Measurements from ENCODE around the gene TNNI3. TPM values are rescaled to one million over a fixed set of nuclear protein-coding genes. Genes with fewer than 3 reads are reported as not detected.
A peak's percentile ranks its signal among the peaks of the same experiment; 100 is the strongest.

The TNNI3 gene
- total and polyA plus RNA-seq, 9 of the 15 experiments (the other 6 are each of a cell fraction or from before 2014, with no cell fraction given), result 4.7 to 158 (median 42.0) TPM

DNA sequence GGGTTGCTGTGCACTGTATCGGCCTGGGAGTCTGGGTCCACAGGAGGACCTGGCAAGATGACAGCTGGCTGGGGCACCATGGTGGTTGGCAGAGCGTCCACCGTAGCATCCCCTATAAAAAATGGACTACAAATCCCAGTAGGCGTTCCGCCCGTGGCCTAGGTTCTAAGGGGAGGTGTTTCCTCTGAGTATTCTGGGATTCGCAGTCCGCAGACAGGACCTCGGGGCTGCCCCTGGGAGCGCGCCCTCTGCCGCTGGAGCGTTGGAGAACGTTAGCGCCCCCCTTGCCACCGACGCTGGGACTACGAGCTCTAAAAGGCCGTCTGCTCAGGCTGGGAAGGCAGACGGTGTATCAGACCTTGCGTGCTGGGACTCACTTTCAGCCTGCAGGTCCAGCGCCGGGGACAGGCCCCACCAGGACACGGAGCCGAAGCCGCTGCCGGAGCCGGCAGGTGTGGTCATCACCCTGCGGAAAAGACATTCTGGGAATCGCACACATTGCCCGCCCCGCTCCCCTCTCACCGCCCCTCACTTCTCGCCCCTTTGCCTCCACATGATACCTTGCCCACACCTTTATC, 8.5 kb upstream of the TNNI3 start (continued):
- TF ChIP-seq, protein P1, sequence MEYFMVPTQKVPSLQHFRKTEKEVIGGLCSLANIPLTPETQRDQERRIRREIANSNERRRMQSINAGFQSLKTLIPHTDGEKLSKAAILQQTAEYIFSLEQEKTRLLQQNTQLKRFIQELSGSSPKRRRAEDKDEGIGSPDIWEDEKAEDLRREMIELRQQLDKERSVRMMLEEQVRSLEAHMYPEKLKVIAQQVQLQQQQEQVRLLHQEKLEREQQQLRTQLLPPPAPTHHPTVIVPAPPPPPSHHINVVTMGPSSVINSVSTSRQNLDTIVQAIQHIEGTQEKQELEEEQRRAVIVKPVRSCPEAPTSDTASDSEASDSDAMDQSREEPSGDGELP (CRISPR knock-in tag; IDR thresholded peaks at IDR 0.05; ENCODE audit: borderline replicate concordance), result no peak
- no peak for TF ChIP-seq FOSL1 (tag; conservative IDR thresholded peaks at IDR 0.05)
- no peak for TF ChIP-seq STAG1 (CRISPR knock-in tag; IDR thresholded peaks at IDR 0.05; ENCODE audit: borderline replicate concordance)
- no peak for TF ChIP-seq POLR2A (conservative IDR thresholded peaks at IDR 0.05)
- TF ChIP-seq RBM25 (IDR thresholded peaks at IDR 0.05; ENCODE audit: low read depth, low read length, severe bottlenecking), result no peak
- TF ChIP-seq HNRNPLL (IDR thresholded peaks at IDR 0.05; ENCODE audit: low read depth, low read length, poor library complexity, severe bottlenecking), result no peak
- TF ChIP-seq, protein P2, sequence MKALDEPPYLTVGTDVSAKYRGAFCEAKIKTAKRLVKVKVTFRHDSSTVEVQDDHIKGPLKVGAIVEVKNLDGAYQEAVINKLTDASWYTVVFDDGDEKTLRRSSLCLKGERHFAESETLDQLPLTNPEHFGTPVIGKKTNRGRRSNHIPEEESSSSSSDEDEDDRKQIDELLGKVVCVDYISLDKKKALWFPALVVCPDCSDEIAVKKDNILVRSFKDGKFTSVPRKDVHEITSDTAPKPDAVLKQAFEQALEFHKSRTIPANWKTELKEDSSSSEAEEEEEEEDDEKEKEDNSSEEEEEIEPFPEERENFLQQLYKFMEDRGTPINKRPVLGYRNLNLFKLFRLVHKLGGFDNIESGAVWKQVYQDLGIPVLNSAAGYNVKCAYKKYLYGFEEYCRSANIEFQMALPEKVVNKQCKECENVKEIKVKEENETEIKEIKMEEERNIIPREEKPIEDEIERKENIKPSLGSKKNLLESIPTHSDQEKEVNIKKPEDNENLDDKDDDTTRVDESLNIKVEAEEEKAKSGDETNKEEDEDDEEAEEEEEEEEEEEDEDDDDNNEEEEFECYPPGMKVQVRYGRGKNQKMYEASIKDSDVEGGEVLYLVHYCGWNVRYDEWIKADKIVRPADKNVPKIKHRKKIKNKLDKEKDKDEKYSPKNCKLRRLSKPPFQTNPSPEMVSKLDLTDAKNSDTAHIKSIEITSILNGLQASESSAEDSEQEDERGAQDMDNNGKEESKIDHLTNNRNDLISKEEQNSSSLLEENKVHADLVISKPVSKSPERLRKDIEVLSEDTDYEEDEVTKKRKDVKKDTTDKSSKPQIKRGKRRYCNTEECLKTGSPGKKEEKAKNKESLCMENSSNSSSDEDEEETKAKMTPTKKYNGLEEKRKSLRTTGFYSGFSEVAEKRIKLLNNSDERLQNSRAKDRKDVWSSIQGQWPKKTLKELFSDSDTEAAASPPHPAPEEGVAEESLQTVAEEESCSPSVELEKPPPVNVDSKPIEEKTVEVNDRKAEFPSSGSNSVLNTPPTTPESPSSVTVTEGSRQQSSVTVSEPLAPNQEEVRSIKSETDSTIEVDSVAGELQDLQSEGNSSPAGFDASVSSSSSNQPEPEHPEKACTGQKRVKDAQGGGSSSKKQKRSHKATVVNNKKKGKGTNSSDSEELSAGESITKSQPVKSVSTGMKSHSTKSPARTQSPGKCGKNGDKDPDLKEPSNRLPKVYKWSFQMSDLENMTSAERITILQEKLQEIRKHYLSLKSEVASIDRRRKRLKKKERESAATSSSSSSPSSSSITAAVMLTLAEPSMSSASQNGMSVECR (CRISPR knock-in tag; IDR thresholded peaks at IDR 0.05), result no peak
- TF ChIP-seq ZNF197 (CRISPR knock-in tag; IDR thresholded peaks at IDR 0.05; ENCODE audit: low read depth), result peak; percentile 45; the same call in 1 of the 2 replicates
- no peak for TF ChIP-seq SNRNP70 (optimal IDR thresholded peaks at IDR 0.05; ENCODE audit: low read depth, low read length)
- no peak for TF ChIP-seq EWSR1 (IDR thresholded peaks at IDR 0.05; ENCODE audit: borderline replicate concordance, low read depth, partially characterized antibody)
- no peak for TF ChIP-seq ZNF134 (CRISPR knock-in tag; conservative IDR thresholded peaks at IDR 0.05)
- no peak for TF ChIP-seq TAF1 (IDR thresholded peaks at IDR 0.05; ENCODE audit: control insufficient read depth, extremely low read depth, insufficient read depth, low read length, severe bottlenecking)
- TF ChIP-seq HLTF (IDR thresholded peaks at IDR 0.05), result peak; percentile 50; the same call in 1 of the 2 replicates
- TF ChIP-seq, protein P3, sequence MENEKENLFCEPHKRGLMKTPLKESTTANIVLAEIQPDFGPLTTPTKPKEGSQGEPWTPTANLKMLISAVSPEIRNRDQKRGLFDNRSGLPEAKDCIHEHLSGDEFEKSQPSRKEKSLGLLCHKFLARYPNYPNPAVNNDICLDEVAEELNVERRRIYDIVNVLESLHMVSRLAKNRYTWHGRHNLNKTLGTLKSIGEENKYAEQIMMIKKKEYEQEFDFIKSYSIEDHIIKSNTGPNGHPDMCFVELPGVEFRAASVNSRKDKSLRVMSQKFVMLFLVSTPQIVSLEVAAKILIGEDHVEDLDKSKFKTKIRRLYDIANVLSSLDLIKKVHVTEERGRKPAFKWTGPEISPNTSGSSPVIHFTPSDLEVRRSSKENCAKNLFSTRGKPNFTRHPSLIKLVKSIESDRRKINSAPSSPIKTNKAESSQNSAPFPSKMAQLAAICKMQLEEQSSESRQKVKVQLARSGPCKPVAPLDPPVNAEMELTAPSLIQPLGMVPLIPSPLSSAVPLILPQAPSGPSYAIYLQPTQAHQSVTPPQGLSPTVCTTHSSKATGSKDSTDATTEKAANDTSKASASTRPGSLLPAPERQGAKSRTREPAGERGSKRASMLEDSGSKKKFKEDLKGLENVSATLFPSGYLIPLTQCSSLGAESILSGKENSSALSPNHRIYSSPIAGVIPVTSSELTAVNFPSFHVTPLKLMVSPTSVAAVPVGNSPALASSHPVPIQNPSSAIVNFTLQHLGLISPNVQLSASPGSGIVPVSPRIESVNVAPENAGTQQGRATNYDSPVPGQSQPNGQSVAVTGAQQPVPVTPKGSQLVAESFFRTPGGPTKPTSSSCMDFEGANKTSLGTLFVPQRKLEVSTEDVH (IDR thresholded peaks at IDR 0.05; ENCODE audit: low read depth, partially characterized antibody), result peak; percentile 55
- no peak for TF ChIP-seq TAF7 (tag; IDR thresholded peaks at IDR 0.05)
- no peak for TF ChIP-seq MTF1 (CRISPR knock-in tag; IDR thresholded peaks at IDR 0.05; ENCODE audit: borderline replicate concordance)
- TF ChIP-seq ZNF23 (CRISPR knock-in tag; IDR thresholded peaks at IDR 0.05), result no peak
- no peak for TF ChIP-seq MCM2 (IDR thresholded peaks at IDR 0.05; ENCODE audit: low read depth)
- TF ChIP-seq GATAD2A (IDR thresholded peaks at IDR 0.05), result no peak
